OCI-LY7 (cell line): ENCODE data around the gene RPH3AL. TPM values are rescaled to one million over a fixed set of nuclear protein-coding genes. Genes with fewer than 3 reads are reported as not detected.

Experiments used
- BruUV-seq: library from RNA; stranded (reverse); fragments of 400-500 nt; replicated peaks from 2 replicates; lab custom pipeline; 2021; lab: Mats Ljungman, UMichigan
- CTCF ChIA-PET: fragments of 300-600 bp; sonication (Branson Sonifier 250); formaldehyde crosslinking; loops from one replicate; lab custom pipeline; 2022; ENCODE audit warnings: antibody characterized with exemption; ENCODE audit not compliant: unreplicated experiment; lab: Charles Lee
- POLR2A ChIA-PET: fragments of 300-600 bp; sonication (Branson Sonifier 250); formaldehyde crosslinking; loops from one replicate; lab custom pipeline; 2022; ENCODE audit warnings: antibody characterized with exemption; lab: Charles Lee
- DNase-seq: peaks from one replicate; pipeline ENCODE4 v3.0.0-alpha.2; 2015; ENCODE audit warnings: low spot score
- H2AFZ ChIP-seq: fragments of 200-600 bp; sonication (generic), shearing (Covaris generic); 2 replicates; pipeline ENCODE4 v1.6.1; 2014; ENCODE audit warnings: mild to moderate bottlenecking, antibody characterized with exemption, low read length, moderate library complexity
- H3K27ac ChIP-seq: fragments of 200-600 bp; sonication (generic); 2 replicates; pipeline ENCODE4 v1.5.1; 2014; ENCODE audit warnings: mixed run types, low read depth, mild to moderate bottlenecking, moderate library complexity, low read length, inconsistent platforms; ENCODE audit not compliant: poor library complexity, severe bottlenecking
- H3K36me3 ChIP-seq: fragments of 200-600 bp; sonication (generic); 2 replicates; pipeline ENCODE4 v1.6.1; 2014; ENCODE audit warnings: mild to moderate bottlenecking, antibody characterized with exemption, low read length, moderate library complexity, mixed read lengths; ENCODE audit not compliant: insufficient read depth
- H3K4me1 ChIP-seq: fragments of 200-600 bp; sonication (generic); 2 replicates; pipeline ENCODE4 v1.5.1; 2014; ENCODE audit warnings: mild to moderate bottlenecking, low read length; ENCODE audit not compliant: insufficient read depth, poor library complexity, severe bottlenecking
- H3K4me2 ChIP-seq: fragments of 200-600 bp; sonication (generic); 2 replicates; pipeline ENCODE4 v1.6.1; 2014; ENCODE audit warnings: mild to moderate bottlenecking, low read length
- H3K4me3 ChIP-seq: fragments of 200-600 bp; sonication (generic); 2 replicates; pipeline ENCODE4 v1.5.1; 2014; ENCODE audit warnings: mild to moderate bottlenecking, low read depth, low read length; ENCODE audit not compliant: poor library complexity, severe bottlenecking
- H3K79me2 ChIP-seq: fragments of 200-600 bp; sonication (generic); 2 replicates; pipeline ENCODE4 v1.6.1; 2016; ENCODE audit warnings: low read depth, mild to moderate bottlenecking, low read length, moderate library complexity, mixed read lengths; ENCODE audit not compliant: insufficient read depth
- H3K9me2 ChIP-seq: fragments of 200-600 bp; sonication (generic); 2 replicates; pipeline ENCODE4 v1.6.1; 2016; ENCODE audit warnings: mild to moderate bottlenecking, low read length, mixed read lengths; ENCODE audit not compliant: insufficient read depth
- H3K9me3 ChIP-seq: fragments of 200-600 bp; sonication (generic); 2 replicates; pipeline ENCODE4 v1.6.1; 2014; ENCODE audit warnings: mild to moderate bottlenecking, mixed run types, low read length, mixed read lengths
- H4K20me1 ChIP-seq: fragments of 200-600 bp; sonication (generic); 2 replicates; pipeline ENCODE4 v1.6.1; 2014; ENCODE audit warnings: mild to moderate bottlenecking, antibody characterized with exemption, low read length, moderate library complexity, mixed read lengths; ENCODE audit not compliant: insufficient read depth
- EZH2phosphoT487 ChIP-seq: fragments of 200-600 bp; sonication (generic); IDR thresholded peaks from 2 replicates; pipeline ENCODE4 v1.6.1; 2018; ENCODE audit warnings: low read depth, borderline replicate concordance, mild to moderate bottlenecking, mixed run types, antibody characterized with exemption, low read length, moderate library complexity, mixed read lengths
- intact Hi-C: fragments of 100-400 bp; cut with micrococcal nuclease; formaldehyde crosslinking; loops from one replicate; pipeline ENCODE4 v1.10.0; 2022; ENCODE audit not compliant: unreplicated experiment
- total RNA-seq, 2 experiments: library from RNA; depleted of rRNA in 1 of 2; stranded (reverse); fragments of >200 nt in 1 of 2; shearing (Covaris generic) in 1 of 2; gene quantifications; 2 replicates each; pipeline ENCODE4 v1.2.3, GENCODE V29; 2014 to 2022
- TF ChIP-seq, protein P1 (sequence below): fragments of 200-600 bp; sonication (generic); conservative IDR thresholded peaks from 2 replicates; pipeline ENCODE4 v1.5.1; 2014; ENCODE audit warnings: mild to moderate bottlenecking, antibody characterized with exemption, low read length, moderate library complexity, mixed read lengths

RPH3AL gene
- total RNA-seq, 2 experiments from 2014 or later, result 1.0 to 2.2 TPM

DNA sequence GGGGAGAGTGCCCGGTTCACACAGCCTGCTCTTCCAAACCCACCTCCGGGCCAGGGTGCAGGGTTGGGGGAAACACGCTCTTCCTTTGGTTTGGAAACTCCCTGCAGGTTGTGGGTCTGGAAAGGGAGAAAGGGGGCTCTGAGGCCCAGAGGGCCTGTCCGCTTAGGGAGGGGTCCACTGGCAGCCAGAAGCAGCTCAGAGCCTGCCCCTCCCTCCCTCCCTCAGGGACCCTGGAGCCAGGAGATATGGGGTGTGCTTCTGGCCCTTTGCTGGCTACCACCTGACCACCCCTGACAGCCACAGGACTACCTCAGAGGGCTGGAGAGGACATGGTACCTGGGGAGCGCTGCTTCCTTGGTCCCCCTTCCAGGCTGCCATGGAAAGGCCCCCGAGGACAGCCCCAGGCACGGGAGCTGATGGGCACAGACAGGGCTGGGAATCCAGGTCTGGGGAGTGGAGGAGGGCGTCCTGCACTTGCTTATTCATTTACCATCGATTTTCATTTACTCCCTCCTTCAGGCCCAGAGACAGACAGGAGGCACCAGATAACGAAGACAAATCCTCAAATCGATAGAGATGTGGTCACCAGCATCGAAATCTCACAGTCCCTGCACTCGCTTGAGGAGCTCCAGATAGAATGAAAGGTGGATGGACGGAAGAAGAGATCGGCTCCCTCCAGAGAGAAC is 122.8 kb downstream of the RPH3AL start:
- H3K79me2 ChIP-seq, result no peaks in the 10 kb centered on the region

DNA sequence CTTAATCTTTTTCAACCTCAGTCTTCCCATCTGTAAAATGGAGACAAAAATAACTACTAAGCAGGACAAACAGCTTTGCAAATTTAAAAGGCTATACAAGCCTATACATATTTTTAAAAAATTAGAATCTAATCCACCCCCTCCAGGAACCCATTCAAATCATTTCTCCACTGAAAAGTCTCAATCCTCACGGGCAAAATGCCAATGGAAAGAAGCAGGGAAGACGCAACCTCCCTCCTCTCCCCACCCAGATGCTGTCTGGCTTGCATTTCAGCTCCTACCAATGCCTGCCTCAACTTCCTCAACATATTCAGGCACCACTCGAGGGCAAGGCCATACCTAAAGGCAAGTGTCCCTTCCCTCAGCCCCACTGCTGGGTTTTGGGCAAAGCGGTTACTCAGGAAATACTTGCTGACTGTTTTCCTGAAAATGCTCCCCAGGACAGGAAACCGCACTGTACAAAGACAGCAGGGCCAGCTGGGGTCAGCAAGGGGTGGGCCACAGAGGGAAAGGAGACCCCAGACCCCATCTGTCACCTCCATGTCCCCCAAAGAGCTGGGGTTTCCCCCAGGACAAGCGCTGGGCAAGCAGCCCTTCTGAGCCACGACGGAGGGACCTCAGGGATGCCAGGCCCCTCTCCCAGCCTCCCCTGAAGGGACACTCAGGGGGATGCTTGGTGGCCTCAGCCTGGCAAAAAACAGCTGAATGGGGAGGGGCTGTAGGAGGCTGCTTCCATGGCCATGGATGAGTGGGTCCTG is 123.5 kb downstream of the RPH3AL start:
- Histone ChIP-seq H3K4me1 (peaks cover 45% of the 10 kb centered on the region), H4K20me1 (no peaks in the 10 kb centered on the region), H3K9me2 (no peaks in the 10 kb centered on the region), H3K27ac (no peak overlapping the region), H3K4me3 (no peak overlapping the region), H3K9me3 (no peaks in the 10 kb centered on the region), H3K79me2 (no peaks in the 10 kb centered on the region), H2AFZ (no peak overlapping the region), H3K4me2 (no peak overlapping the region), H3K36me3 (no peaks in the 10 kb centered on the region)
- no peak for DNase-seq
- BruUV-seq, result no TSS peak
- POLR2A ChIA-PET, result no interaction called here
- TF ChIP-seq, protein P1, sequence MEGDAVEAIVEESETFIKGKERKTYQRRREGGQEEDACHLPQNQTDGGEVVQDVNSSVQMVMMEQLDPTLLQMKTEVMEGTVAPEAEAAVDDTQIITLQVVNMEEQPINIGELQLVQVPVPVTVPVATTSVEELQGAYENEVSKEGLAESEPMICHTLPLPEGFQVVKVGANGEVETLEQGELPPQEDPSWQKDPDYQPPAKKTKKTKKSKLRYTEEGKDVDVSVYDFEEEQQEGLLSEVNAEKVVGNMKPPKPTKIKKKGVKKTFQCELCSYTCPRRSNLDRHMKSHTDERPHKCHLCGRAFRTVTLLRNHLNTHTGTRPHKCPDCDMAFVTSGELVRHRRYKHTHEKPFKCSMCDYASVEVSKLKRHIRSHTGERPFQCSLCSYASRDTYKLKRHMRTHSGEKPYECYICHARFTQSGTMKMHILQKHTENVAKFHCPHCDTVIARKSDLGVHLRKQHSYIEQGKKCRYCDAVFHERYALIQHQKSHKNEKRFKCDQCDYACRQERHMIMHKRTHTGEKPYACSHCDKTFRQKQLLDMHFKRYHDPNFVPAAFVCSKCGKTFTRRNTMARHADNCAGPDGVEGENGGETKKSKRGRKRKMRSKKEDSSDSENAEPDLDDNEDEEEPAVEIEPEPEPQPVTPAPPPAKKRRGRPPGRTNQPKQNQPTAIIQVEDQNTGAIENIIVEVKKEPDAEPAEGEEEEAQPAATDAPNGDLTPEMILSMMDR, result no peak
- no peak for TF ChIP-seq EZH2phosphoT487
- CTCF ChIA-PET, result no interaction called here
- intact Hi-C loops, result no loop called here

More for the DNA sequence above, 122.8 kb downstream of the RPH3AL start:
- DNase-seq, result no peak
- Histone ChIP-seq H3K4me1 (peaks cover 45% of the 10 kb centered on the region), H3K4me3 (no peak overlapping the region), H3K36me3 (no peaks in the 10 kb centered on the region), H3K4me2 (no peak overlapping the region), H3K9me2 (no peaks in the 10 kb centered on the region), H4K20me1 (no peaks in the 10 kb centered on the region), H2AFZ (no peak overlapping the region), H3K27ac (peak overlapping the region; percentile 94), H3K9me3 (no peaks in the 10 kb centered on the region)
- CTCF ChIA-PET, result no interaction called here
- TF ChIP-seq EZH2phosphoT487, result no peak
- TF ChIP-seq, protein P1, result no peak
- intact Hi-C loops, result no loop called here
- BruUV-seq, result no TSS peak
- POLR2A ChIA-PET, result interaction anchor here (0.6 kb wide), 1 partner anchor 172 kb away, joined by 3 read pairs; no protein-coding TSS in a partner anchor
